ENCODE data around the gene ST7.

- TF ChIP-seq YY1 (IDR thresholded peaks at IDR 0.05; ENCODE audit: low read depth, low read length), result no peak
- TF ChIP-seq SIX5 (IDR thresholded peaks at IDR 0.05; ENCODE audit: low read depth, low read length), result no peak
- no peak for TF ChIP-seq CTCF (IDR thresholded peaks at IDR 0.05; ENCODE audit: control extremely low read depth in 1 of 3, insufficient read depth in 1 of 3, low read depth in 1 of 3, low read length in 3 of 3)
- TF ChIP-seq RFX5 (IDR thresholded peaks at IDR 0.05; ENCODE audit: borderline replicate concordance, low read depth, low read length), result no peak
- TF ChIP-seq CHD1 (IDR thresholded peaks at IDR 0.05; ENCODE audit: low read depth, low read length), result no peak
- TF ChIP-seq MAX (IDR thresholded peaks at IDR 0.05), result no peak
- no peak for TF ChIP-seq GTF2F1 (IDR thresholded peaks at IDR 0.05; ENCODE audit: borderline replicate concordance, low read depth, low read length)
- no peak for TF ChIP-seq EP300 (IDR thresholded peaks at IDR 0.05; ENCODE audit: borderline replicate concordance in 1 of 2, low read depth in 2 of 2, low read length in 2 of 2)
- TF ChIP-seq ZNF274 (IDR thresholded peaks at IDR 0.05; ENCODE audit: borderline replicate concordance, extremely low read depth, low read length), result no peak
Observed at GRCh38 chr7:117045927-117046710, 92.8 kb downstream of the ST7 start.

All from H1 (cell line).